Keratinocyte (primary cell): ENCODE measurements around the gene JAKMIP3. TPM values are rescaled to one million over a fixed set of nuclear protein-coding genes. Genes with fewer than 3 reads are reported as not detected.

Experiments used
- DNase-seq: peaks from one replicate; pipeline ENCODE4 v3.0.0-alpha.2; 2011; ENCODE audit warnings: low read depth, missing footprints, low spot score
- FAIRE-seq: peaks from 2 replicates; lab custom pipeline; 2011; peaks lifted over from hg19 to GRCh38; lab: Jason Lieb, UNC
- H2AFZ ChIP-seq: 2 replicates; pipeline ENCODE4 v1.6.0; 2012; ENCODE audit warnings: low read length, control low read depth, inconsistent platforms; ENCODE audit not compliant: control insufficient read depth
- H3K27ac ChIP-seq: 2 replicates; pipeline ENCODE4 v1.5.1; 2011; ENCODE audit warnings: low read length; ENCODE audit not compliant: control insufficient read depth, insufficient read depth
- H3K27me3 ChIP-seq: 3 replicates; pipeline ENCODE4 v1.6.0; 2011; ENCODE audit warnings: low read length; ENCODE audit not compliant: control insufficient read depth, insufficient read depth; ENCODE audit errors: extremely low read depth
- H3K36me3 ChIP-seq, 2 experiments: 2 replicates in 1 of 2; 3 replicates in 1 of 2; pipeline ENCODE4 v1.5.1; 2011; ENCODE audit warnings: low read length in 2 of 2, mild to moderate bottlenecking in 1 of 2; ENCODE audit not compliant: control insufficient read depth in 2 of 2, insufficient read depth in 2 of 2; ENCODE audit errors: extremely low read depth in 1 of 2
- H3K4me1 ChIP-seq: 3 replicates; pipeline ENCODE4 v1.5.1; 2011; ENCODE audit warnings: low read length; ENCODE audit not compliant: control insufficient read depth, insufficient read depth; ENCODE audit errors: extremely low read depth
- H3K4me2 ChIP-seq: 3 replicates; pipeline ENCODE4 v1.6.0; 2011; ENCODE audit warnings: low read depth, low read length; ENCODE audit not compliant: control insufficient read depth, insufficient read depth; ENCODE audit errors: extremely low read depth
- H3K4me3 ChIP-seq, 3 experiments: fragments of 200-600 bp in 1 of 3; sonication (generic) in 1 of 3; 2 replicates in 2 of 3; 3 replicates in 1 of 3; pipeline ENCODE4 v1.5.1; 2011 to 2016; ENCODE audit warnings: low read length in 3 of 3, mild to moderate bottlenecking in 3 of 3, control low read depth in 2 of 3, inconsistent platforms in 1 of 3, low read depth in 1 of 3, mixed read lengths in 1 of 3, mixed run types in 1 of 3, moderate library complexity in 1 of 3; ENCODE audit not compliant: control insufficient read depth in 2 of 3, insufficient read depth in 2 of 3; ENCODE audit errors: extremely low read depth in 1 of 3
- H3K79me2 ChIP-seq: 2 replicates; pipeline ENCODE4 v1.6.0; 2012; ENCODE audit warnings: low read length; ENCODE audit not compliant: control insufficient read depth, insufficient read depth
- H3K9ac ChIP-seq: 3 replicates; pipeline ENCODE4 v1.6.0; 2011; ENCODE audit warnings: low read length; ENCODE audit not compliant: control insufficient read depth, insufficient read depth; ENCODE audit errors: extremely low read depth
- H3K9me1 ChIP-seq: 3 replicates; pipeline ENCODE4 v1.6.0; 2011; ENCODE audit warnings: low read length; ENCODE audit not compliant: control insufficient read depth, insufficient read depth; ENCODE audit errors: extremely low read depth
- H3K9me3 ChIP-seq: 2 replicates; pipeline ENCODE4 v1.5.1; 2012; ENCODE audit warnings: low read depth, low read length; ENCODE audit not compliant: control insufficient read depth
- H4K20me1 ChIP-seq: 3 replicates; pipeline ENCODE4 v1.6.0; 2011; ENCODE audit warnings: low read length; ENCODE audit not compliant: control insufficient read depth, insufficient read depth; ENCODE audit errors: extremely low read depth
- CTCF ChIP-seq, 3 experiments: IDR thresholded peaks in 1 of 3; conservative IDR thresholded peaks in 1 of 3; optimal IDR thresholded peaks in 1 of 3; 2 replicates in 2 of 3; 3 replicates in 1 of 3; pipeline versions ENCODE3 to v1.5.1; 2011; ENCODE audit warnings: low read length in 3 of 3, mild to moderate bottlenecking in 3 of 3, moderate library complexity in 2 of 3, control low read depth in 1 of 3, inconsistent platforms in 1 of 3; ENCODE audit not compliant: insufficient read depth in 2 of 3; ENCODE audit errors: extremely low read depth in 1 of 3
- EZH2 ChIP-seq: IDR thresholded peaks from one replicate; pipeline ENCODE4 v1.6.1; 2012; ENCODE audit warnings: inconsistent platforms, mild to moderate bottlenecking, low read length, moderate library complexity
- dilution Hi-C: fragments of 300-500 bp; cut with MboI; formaldehyde crosslinking; loops from one replicate; pipeline ENCODE4 v1.7.0; 2020; ENCODE audit warnings: low sequenced_read_pairs; ENCODE audit not compliant: extremely low pct_ligation_motif_present
- polyA plus RNA-seq, 5 experiments: library from polyadenylated mRNA; depleted of rRNA in 3 of 5; stranded (reverse) in 3 of 5; stranded (forward) in 1 of 5; unstranded in 1 of 5; fragments of >200 nt; gene quantifications; 1 replicate in 1 of 5; 2 replicates in 3 of 5; 3 replicates in 1 of 5; pipeline versions ENCODE4 v1.2.1 to v1.2.3, GENCODE V29; 2011 to 2012; ENCODE audit warnings: missing spikeins in 2 of 5, low read depth in 1 of 5, low replicate concordance in 1 of 5

JAKMIP3 gene
- polyA plus RNA-seq, 1 donor (not counting 4 experiments of a cell fraction or from before 2014, with no cell fraction given), result 0.05 TPM

GRCh38 chr10:132033632-132034031 lies 32.1 kb upstream of the JAKMIP3 start:
- Histone ChIP-seq H3K79me2 (no peaks in the 10 kb centered on the region), H3K9me1 (no peaks in the 10 kb centered on the region), H3K9me3 (no peaks in the 10 kb centered on the region), H3K27me3 (peaks cover 35% of the 10 kb centered on the region), H3K36me3 (no peaks in the 10 kb centered on the region), H2AFZ (no peak overlapping the region), H4K20me1 (no peaks in the 10 kb centered on the region), H3K4me2 (no peak overlapping the region), H3K4me1 (no peaks in the 10 kb centered on the region), H3K4me3 (no peak overlapping the region), H3K27ac (no peak overlapping the region), H3K9ac (no peak overlapping the region)
- FAIRE-seq, result no peak
- dilution Hi-C loops, result no loop called here
- no peak for DNase-seq
- no peak for TF ChIP-seq EZH2
- no peak for TF ChIP-seq CTCF (optimal IDR thresholded peaks at IDR 0.05 in 1 of 3, IDR thresholded peaks at IDR 0.05 in 1 of 3, conservative IDR thresholded peaks at IDR 0.05 in 1 of 3; ENCODE audit: extremely low read depth in 1 of 3, insufficient read depth in 2 of 3, low read length in 3 of 3)

DNA sequence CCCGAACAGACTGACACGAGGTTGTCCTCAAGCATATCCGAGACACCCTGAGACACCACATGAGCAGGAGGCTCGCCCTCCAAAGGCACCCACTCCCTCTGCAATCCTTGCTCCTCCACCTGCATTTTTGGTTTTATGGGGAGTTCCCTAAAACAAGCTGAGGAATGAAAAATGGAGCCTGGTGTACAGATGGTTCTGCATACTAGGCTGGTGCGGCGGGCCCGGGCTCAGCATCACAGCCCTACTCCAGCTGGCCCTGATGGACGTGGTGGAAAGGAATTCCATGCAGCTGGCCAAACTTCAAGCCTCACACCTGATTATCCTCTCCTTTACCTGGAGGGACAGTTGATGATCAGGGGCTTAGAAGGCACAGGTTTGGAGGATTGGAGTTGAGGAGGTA lies 30.3 kb upstream of the JAKMIP3 start:
- Histone ChIP-seq H2AFZ (no peak overlapping the region), H3K4me3 (no peak overlapping the region), H4K20me1 (no peaks in the 10 kb centered on the region), H3K4me2 (no peak overlapping the region), H3K27ac (no peak overlapping the region), H3K9me1 (no peaks in the 10 kb centered on the region), H3K4me1 (no peaks in the 10 kb centered on the region), H3K9me3 (no peaks in the 10 kb centered on the region), H3K27me3 (peaks cover 35% of the 10 kb centered on the region), H3K9ac (no peak overlapping the region), H3K79me2 (no peaks in the 10 kb centered on the region), H3K36me3 (no peaks in the 10 kb centered on the region)
- dilution Hi-C loops, result no loop called here
- FAIRE-seq, result no peak
- no peak for TF ChIP-seq EZH2
- TF ChIP-seq CTCF (optimal IDR thresholded peaks at IDR 0.05 in 1 of 3, IDR thresholded peaks at IDR 0.05 in 1 of 3, conservative IDR thresholded peaks at IDR 0.05 in 1 of 3; ENCODE audit: extremely low read depth in 1 of 3, insufficient read depth in 2 of 3, low read length in 3 of 3), result no peak
- no peak for DNase-seq
